Measurements from ENCODE around the gene PIGR. TPM values are rescaled to one million over a fixed set of nuclear protein-coding genes. Genes with fewer than 3 reads are reported as not detected.

Gene PIGR
- total and polyA plus RNA-seq, 2 of the 4 experiments (the other 2 are of a cell fraction): not detected

DNA sequence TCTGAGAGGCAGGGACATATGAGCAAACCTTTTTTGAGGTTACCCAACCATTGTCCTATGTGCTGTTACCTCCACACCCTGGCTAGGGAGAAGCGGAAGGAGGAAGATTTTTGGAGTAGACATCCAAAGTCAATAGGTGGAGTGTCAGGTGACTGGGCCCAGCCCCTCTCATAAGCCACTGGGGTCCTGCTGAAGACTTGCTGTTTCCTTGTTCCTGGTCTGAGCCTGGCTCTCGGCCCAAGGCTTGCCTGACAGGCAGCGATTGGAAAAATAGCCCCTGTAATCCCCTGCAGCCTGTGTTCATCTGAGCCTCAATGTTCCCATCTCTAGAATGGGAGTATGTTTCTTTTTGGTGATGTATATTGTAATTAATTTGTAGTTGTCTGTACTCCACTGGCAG, 6.9 kb upstream of the PIGR start:
- Histone ChIP-seq H3K27ac (ENCODE audit: insufficient read depth, low read length) (no peak overlapping the region), H2BK20ac (ENCODE audit: low read depth, low read length) (no peak overlapping the region), H4K5ac (ENCODE audit: low read depth, low read length) (no peak overlapping the region), H2BK120ac (ENCODE audit: low read depth, low read length) (no peak overlapping the region), H3K36me3 (ENCODE audit: control insufficient read depth, insufficient read depth, low read length) (no peaks in the 10 kb centered on the region), H3K56ac (ENCODE audit: extremely low read depth, insufficient read depth, low read length) (no peak overlapping the region), H3K18ac (ENCODE audit: low read depth, low read length) (no peak overlapping the region), H3K14ac (replicated peaks; ENCODE audit: low read depth, low read length) (no peak overlapping the region), H2AK5ac (ENCODE audit: low read depth, low read length) (no peak overlapping the region), H3K9me1 (ENCODE audit: insufficient read depth, low read length) (no peaks in the 10 kb centered on the region), H4K8ac (ENCODE audit: low read depth in 2 of 2, low read length in 2 of 2) (no peak overlapping the region), H2AFZ (replicated peaks; ENCODE audit: low read length, poor library complexity) (no peak overlapping the region), H3K4me2 (ENCODE audit: low read depth, low read length) (no peak overlapping the region), H4K91ac (ENCODE audit: insufficient read depth, low read depth, low read length) (no peak overlapping the region), H3K23ac (ENCODE audit: low read depth, low read length) (no peak overlapping the region), H2BK15ac (ENCODE audit: low read depth, low read length) (no peak overlapping the region), H2AK9ac (replicated peaks; ENCODE audit: low read depth, low read length, poor library complexity) (no peak overlapping the region), H3K79me1 (ENCODE audit: low read depth in 1 of 2, low read length in 2 of 2) (no peaks in the 10 kb centered on the region), H2BK5ac (ENCODE audit: low read depth, low read length, poor library complexity, severe bottlenecking) (no peak overlapping the region), H4K20me1 (ENCODE audit: insufficient read depth, low read length) (no peaks in the 10 kb centered on the region), H3K4ac (ENCODE audit: low read depth, low read length) (no peak overlapping the region), H3K4me1 (ENCODE audit: control insufficient read depth, insufficient read depth, low read length) (no peaks in the 10 kb centered on the region), H3K27me3 (ENCODE audit: control insufficient read depth, insufficient read depth, low read length) (peaks cover 57% of the 10 kb centered on the region), H3K9me3 (ENCODE audit: control insufficient read depth, insufficient read depth, low read length) (peaks cover 3% of the 10 kb centered on the region), H3K9ac (ENCODE audit: low read depth, low read length) (no peak overlapping the region), H3K4me3 (ENCODE audit: insufficient read depth, low read depth, low read length) (no peak overlapping the region)
- POLR2A ChIA-PET (ENCODE audit: unreplicated experiment): no interaction called here
- TF ChIP-seq CHD1 (IDR thresholded peaks at IDR 0.05; ENCODE audit: low read depth, low read length): no peak
- TF ChIP-seq FOS (IDR thresholded peaks at IDR 0.05; ENCODE audit: low read depth, low read length): no peak
- no peak for TF ChIP-seq RCOR1 (IDR thresholded peaks at IDR 0.05; ENCODE audit: insufficient replicate concordance, low read length)
- no peak for TF ChIP-seq SMC3 (IDR thresholded peaks at IDR 0.05; ENCODE audit: low read depth, low read length)
- TF ChIP-seq RFX5 (IDR thresholded peaks at IDR 0.05; ENCODE audit: low read depth, low read length): no peak
- TF ChIP-seq, protein P1, sequence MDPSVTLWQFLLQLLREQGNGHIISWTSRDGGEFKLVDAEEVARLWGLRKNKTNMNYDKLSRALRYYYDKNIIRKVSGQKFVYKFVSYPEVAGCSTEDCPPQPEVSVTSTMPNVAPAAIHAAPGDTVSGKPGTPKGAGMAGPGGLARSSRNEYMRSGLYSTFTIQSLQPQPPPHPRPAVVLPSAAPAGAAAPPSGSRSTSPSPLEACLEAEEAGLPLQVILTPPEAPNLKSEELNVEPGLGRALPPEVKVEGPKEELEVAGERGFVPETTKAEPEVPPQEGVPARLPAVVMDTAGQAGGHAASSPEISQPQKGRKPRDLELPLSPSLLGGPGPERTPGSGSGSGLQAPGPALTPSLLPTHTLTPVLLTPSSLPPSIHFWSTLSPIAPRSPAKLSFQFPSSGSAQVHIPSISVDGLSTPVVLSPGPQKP (IDR thresholded peaks at IDR 0.05; ENCODE audit: borderline replicate concordance, low read depth, low read length): no peak
- TF ChIP-seq, protein P2, sequence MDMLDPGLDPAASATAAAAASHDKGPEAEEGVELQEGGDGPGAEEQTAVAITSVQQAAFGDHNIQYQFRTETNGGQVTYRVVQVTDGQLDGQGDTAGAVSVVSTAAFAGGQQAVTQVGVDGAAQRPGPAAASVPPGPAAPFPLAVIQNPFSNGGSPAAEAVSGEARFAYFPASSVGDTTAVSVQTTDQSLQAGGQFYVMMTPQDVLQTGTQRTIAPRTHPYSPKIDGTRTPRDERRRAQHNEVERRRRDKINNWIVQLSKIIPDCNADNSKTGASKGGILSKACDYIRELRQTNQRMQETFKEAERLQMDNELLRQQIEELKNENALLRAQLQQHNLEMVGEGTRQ (IDR thresholded peaks at IDR 0.05; ENCODE audit: low read depth, low read length): no peak
- no peak for TF ChIP-seq MAZ (IDR thresholded peaks at IDR 0.05; ENCODE audit: borderline replicate concordance, low read depth, low read length)
- TF ChIP-seq MAFK (IDR thresholded peaks at IDR 0.05; ENCODE audit: low read depth, low read length): no peak
- TF ChIP-seq MXI1 (IDR thresholded peaks at IDR 0.05; ENCODE audit: borderline replicate concordance, low read depth, low read length): no peak
- no peak for TF ChIP-seq RAD21 (IDR thresholded peaks at IDR 0.05; ENCODE audit: low read length)
- no peak for TF ChIP-seq BHLHE40 (IDR thresholded peaks at IDR 0.05; ENCODE audit: low read depth, low read length)
- no peak for TF ChIP-seq POLR2A (IDR thresholded peaks at IDR 0.05; ENCODE audit: low read depth, low read length)
- TF ChIP-seq NFE2L2 (IDR thresholded peaks at IDR 0.05; ENCODE audit: low read depth, low read length): no peak
- TF ChIP-seq, protein P3, sequence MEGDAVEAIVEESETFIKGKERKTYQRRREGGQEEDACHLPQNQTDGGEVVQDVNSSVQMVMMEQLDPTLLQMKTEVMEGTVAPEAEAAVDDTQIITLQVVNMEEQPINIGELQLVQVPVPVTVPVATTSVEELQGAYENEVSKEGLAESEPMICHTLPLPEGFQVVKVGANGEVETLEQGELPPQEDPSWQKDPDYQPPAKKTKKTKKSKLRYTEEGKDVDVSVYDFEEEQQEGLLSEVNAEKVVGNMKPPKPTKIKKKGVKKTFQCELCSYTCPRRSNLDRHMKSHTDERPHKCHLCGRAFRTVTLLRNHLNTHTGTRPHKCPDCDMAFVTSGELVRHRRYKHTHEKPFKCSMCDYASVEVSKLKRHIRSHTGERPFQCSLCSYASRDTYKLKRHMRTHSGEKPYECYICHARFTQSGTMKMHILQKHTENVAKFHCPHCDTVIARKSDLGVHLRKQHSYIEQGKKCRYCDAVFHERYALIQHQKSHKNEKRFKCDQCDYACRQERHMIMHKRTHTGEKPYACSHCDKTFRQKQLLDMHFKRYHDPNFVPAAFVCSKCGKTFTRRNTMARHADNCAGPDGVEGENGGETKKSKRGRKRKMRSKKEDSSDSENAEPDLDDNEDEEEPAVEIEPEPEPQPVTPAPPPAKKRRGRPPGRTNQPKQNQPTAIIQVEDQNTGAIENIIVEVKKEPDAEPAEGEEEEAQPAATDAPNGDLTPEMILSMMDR (conservative IDR thresholded peaks at IDR 0.05; ENCODE audit: low read depth, low read length): no peak
- BruUV-seq (replicated peaks): no TSS peak
- CTCF ChIA-PET: interaction anchor here (0.7 kb wide), 1 partner anchor 30 kb away, joined by 3 read pairs; no protein-coding TSS in a partner anchor
- DNase-seq: no peak
- no CpG with 5 or more reads among the region's 3 CpGs for WGBS, 2 experiments (ENCODE audit: extremely low coverage in 2 of 2, insufficient read length in 1 of 2)
- dilution Hi-C loops (cut with HindIII; ENCODE audit: low sequenced_read_pairs, unreplicated experiment) (no loop called here), in situ Hi-C loops (cut with MboI; ENCODE audit: low sequenced_read_pairs) (no loop called here), intact Hi-C loops (cut with micrococcal nuclease) (no loop called here)
- no peak for ATAC-seq (ENCODE audit: low read depth)

Measured in IMR-90 (cell line).